ENCODE results near the gene SSR2. TPM values are rescaled to one million over a fixed set of nuclear protein-coding genes. Genes with fewer than 3 reads are reported as not detected.

Gene SSR2
- total RNA-seq, 4 donors from 2014 or later, result 172 to 236 (median 212) TPM

DNA sequence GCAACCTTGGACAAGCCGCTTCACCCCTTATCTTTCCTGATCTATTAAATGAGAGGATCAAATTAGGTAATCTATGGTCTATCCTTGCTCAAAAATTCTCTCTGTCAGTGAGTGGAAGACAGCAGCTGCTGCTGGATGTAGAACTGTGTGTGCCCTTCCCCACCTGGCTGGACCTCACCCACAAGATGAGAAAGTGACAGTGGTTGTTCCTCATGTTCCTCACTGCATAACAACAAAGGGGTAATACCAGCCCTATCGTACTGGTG lies 16.9 kb downstream of the SSR2 start:
- Histone ChIP-seq H3K27me3 (no peaks in the 10 kb centered on the region), H3K9me3 (no peaks in the 10 kb centered on the region), H3K36me3 (peaks cover 0 to 11% (median 0%) of the 10 kb centered on the region in 3 donors), H3K4me3 (no peak overlapping the region), H3K27ac (peak overlapping the region in 1 of 4 donors; percentile 27), H3K4me1 (peaks cover 0 to 30% (median 7%) of the 10 kb centered on the region in 4 donors)
- WGBS, 2 donors, result 50 to 64% methylated on average over 2 of the region's 2 CpGs
- TF ChIP-seq POLR2A (IDR thresholded peaks at IDR 0.05), result no peak
- TF ChIP-seq, protein P1, sequence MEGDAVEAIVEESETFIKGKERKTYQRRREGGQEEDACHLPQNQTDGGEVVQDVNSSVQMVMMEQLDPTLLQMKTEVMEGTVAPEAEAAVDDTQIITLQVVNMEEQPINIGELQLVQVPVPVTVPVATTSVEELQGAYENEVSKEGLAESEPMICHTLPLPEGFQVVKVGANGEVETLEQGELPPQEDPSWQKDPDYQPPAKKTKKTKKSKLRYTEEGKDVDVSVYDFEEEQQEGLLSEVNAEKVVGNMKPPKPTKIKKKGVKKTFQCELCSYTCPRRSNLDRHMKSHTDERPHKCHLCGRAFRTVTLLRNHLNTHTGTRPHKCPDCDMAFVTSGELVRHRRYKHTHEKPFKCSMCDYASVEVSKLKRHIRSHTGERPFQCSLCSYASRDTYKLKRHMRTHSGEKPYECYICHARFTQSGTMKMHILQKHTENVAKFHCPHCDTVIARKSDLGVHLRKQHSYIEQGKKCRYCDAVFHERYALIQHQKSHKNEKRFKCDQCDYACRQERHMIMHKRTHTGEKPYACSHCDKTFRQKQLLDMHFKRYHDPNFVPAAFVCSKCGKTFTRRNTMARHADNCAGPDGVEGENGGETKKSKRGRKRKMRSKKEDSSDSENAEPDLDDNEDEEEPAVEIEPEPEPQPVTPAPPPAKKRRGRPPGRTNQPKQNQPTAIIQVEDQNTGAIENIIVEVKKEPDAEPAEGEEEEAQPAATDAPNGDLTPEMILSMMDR (IDR thresholded peaks at IDR 0.05), result no peak
- no peak for TF ChIP-seq EP300 (IDR thresholded peaks at IDR 0.05)
- DNase-seq (ENCODE audit: low spot score in 2 of 2), result no peak

DNA sequence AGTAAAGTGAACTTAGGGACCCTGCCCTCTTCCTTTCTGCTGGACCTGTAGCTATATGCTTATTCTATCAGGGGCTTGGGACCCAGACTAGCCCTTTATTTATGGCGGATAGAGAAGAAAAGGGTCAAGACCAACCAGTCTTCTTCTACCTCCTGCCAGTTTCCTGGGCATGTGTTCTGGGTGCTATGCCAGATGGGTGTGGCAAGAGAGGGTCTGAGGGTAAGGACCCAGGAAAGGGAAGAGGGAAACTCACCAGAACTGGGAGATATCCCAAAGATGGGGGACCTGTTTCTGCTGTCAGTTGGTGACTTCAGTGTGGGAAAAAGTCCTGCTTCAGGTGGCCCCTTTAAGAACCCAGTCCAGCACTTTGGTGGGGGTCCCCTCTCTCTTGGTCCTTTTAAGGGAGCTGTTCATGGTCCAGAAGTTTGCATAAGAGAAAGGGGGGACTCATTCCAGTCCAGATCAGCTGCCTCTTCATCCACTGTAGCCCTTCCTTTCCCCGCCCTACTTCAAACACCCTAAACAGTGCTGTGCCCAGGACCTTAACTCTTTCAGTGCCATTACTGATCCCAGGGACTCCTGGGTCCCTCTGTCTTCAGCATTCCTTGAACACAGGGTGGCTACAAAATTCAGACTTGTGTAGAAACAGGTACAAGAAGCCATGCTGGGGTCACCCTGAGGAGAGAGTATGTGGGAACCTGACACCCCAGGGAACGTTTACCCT lies 18.4 kb downstream of the SSR2 start:
- Histone ChIP-seq H3K36me3 (no peaks in the 10 kb centered on the region), H3K27me3 (no peaks in the 10 kb centered on the region), H3K9me3 (no peaks in the 10 kb centered on the region), H3K4me3 (no peak overlapping the region), H3K4me1 (peaks cover 0 to 28% (median 7%) of the 10 kb centered on the region in 4 donors), H3K27ac (peak overlapping the region in 3 of 4 donors; percentile 16 to 40 (median 34))
- 41 to 52% methylated on average over 3 of the region's 3 CpGs for WGBS, 2 donors
- DNase-seq (ENCODE audit: low spot score in 2 of 2), result no peak
- no peak for TF ChIP-seq EP300 (IDR thresholded peaks at IDR 0.05)
- TF ChIP-seq, protein P1 (IDR thresholded peaks at IDR 0.05), result no peak
- TF ChIP-seq POLR2A (IDR thresholded peaks at IDR 0.05), result no peak

DNA sequence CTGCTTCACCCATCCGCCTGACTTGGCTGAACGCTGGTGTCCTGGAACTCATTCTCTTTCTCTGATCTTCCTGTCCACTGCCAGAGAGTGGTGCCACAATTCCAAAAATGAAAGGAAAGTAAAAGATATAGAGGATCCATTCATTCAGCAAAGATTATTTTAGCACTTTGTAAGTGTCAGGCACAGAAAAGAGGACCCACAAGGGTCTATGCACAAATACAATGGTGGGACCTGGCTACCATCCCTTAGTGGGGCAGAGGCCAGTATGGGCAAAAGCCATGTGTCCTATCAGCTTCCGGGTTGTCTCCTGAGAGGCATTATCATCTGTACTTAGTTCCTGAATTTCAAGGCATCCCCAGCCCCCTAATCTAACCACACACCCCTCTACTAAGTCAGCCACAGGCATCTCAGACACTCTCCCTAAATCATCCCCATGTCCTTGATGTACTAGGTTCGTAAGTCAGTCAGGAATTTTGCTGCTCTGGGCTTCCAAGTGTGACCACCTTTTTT lies 19.0 kb downstream of the SSR2 start:
- no peak for DNase-seq (ENCODE audit: low spot score in 2 of 2)
- TF ChIP-seq EP300 (IDR thresholded peaks at IDR 0.05), result no peak
- TF ChIP-seq, protein P1 (IDR thresholded peaks at IDR 0.05), result no peak
- no peak for TF ChIP-seq POLR2A (IDR thresholded peaks at IDR 0.05)
- H3K4me3 ChIP-seq, result peak overlapping the region in 1 of 4 donors; percentile 5
- H3K9me3 ChIP-seq, result no peaks in the 10 kb centered on the region
- no peaks in the 10 kb centered on the region for H3K27me3 ChIP-seq
- peaks cover 0 to 25% (median 6%) of the 10 kb centered on the region in 4 donors for H3K4me1 ChIP-seq
- peak overlapping the region in 3 of 4 donors; percentile 16 to 40 (median 34) for H3K27ac ChIP-seq
- WGBS, 2 donors, result 42% methylated on average over 4 of the region's 4 CpGs
- H3K36me3 ChIP-seq, result no peaks in the 10 kb centered on the region

DNA sequence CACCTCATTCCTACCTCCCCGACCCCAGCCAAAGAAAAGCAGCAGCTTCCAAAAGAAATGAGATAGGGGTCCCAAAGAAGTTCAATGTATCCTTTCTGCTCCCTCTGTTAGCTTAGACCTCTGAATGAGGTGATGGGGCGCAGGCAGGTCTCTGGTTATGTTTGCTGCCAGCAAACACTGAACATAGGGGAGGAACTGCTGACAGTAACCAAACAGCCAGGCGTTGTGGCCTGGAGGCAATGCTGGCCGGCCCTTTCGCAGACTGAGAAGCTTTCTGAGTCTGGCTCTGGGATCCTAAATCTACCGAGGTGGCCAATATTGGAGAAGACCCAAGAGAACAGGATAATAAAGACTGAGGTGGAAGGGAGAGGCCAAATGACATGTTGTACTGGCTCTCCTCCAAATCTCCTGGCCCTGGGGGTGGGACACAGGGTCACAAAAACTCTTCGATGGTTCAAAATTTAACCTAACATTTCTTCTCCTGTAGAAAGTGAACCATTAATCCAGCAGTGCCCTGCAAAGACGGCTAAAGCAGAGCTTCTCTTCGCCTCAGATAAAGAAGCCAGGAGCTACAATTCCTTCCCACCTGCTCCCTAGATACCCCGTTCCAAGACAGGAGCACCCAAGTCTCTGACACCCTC lies 19.6 kb downstream of the SSR2 start:
- peak overlapping the region in 1 of 4 donors; percentile 5 for H3K4me3 ChIP-seq
- H3K9me3 ChIP-seq, result no peaks in the 10 kb centered on the region
- no peaks in the 10 kb centered on the region for H3K27me3 ChIP-seq
- peak overlapping the region in 3 of 4 donors; percentile 16 to 40 (median 34) for H3K27ac ChIP-seq
- TF ChIP-seq, protein P1 (IDR thresholded peaks at IDR 0.05), result no peak
- TF ChIP-seq POLR2A (IDR thresholded peaks at IDR 0.05) (no peak), EP300 (IDR thresholded peaks at IDR 0.05) (no peak)
- H3K4me1 ChIP-seq, result peaks cover 0 to 25% (median 5%) of the 10 kb centered on the region in 4 donors
- DNase-seq (ENCODE audit: low spot score in 2 of 2), result no peak
- H3K36me3 ChIP-seq, result no peaks in the 10 kb centered on the region
- 49 to 54% methylated on average over 10 of the region's 10 CpGs for WGBS, 2 donors

DNA sequence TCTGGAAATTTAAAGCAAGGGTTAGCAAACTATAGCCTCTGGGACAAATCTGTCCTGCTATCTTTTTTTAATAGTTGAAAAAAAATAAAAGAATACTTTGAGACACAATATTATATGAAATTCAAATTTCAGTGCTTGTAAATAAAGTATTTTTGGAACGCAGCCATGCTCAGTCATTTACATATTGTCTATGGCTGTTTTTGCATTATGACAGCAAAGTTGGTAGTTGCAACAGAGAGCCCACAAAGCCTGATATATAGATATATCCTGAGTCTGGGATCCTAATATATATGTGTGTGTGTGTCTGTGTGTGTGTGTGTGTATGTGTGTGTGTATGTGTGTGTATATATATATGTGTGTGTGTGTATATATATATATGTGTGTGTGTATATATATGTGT lies 20.8 kb downstream of the SSR2 start:
- peaks cover 0 to 25% (median 5%) of the 10 kb centered on the region in 4 donors for H3K4me1 ChIP-seq
- H3K27ac ChIP-seq, result no peak overlapping the region
- no peaks in the 10 kb centered on the region for H3K27me3 ChIP-seq
- WGBS, 2 donors, result 66 to 79% methylated on average over 1 of the region's 1 CpG
- no peaks in the 10 kb centered on the region for H3K36me3 ChIP-seq
- no peaks in the 10 kb centered on the region for H3K9me3 ChIP-seq
- DNase-seq (ENCODE audit: low spot score in 2 of 2), result no peak
- TF ChIP-seq, protein P1 (IDR thresholded peaks at IDR 0.05), result no peak
- TF ChIP-seq POLR2A (IDR thresholded peaks at IDR 0.05), result no peak
- TF ChIP-seq EP300 (IDR thresholded peaks at IDR 0.05), result no peak
- H3K4me3 ChIP-seq, result no peak overlapping the region
